SJCRH30 (cell line): ENCODE results near the gene GPRIN2. TPM values are rescaled to one million over a fixed set of nuclear protein-coding genes. Genes with fewer than 3 reads are reported as not detected.
"Not testable (repeated sequence)": the region's sequence is repeated elsewhere in the genome, so short reads cannot be mapped to it uniquely, and the experiment has no call there.

ENCODE experiments used
- DNase-seq, 2 experiments: peaks; one replicate each; pipeline ENCODE4 v3.0.0-alpha.2; 2015 to 2020
- H3K27ac ChIP-seq: fragments of 250-450 bp; sonication (Bioruptor Pico); 2 replicates; pipeline ENCODE4 v1.5.1; 2020; ENCODE audit warnings: mild to moderate bottlenecking, moderate library complexity
- H3K27me3 ChIP-seq: fragments of 250-450 bp; sonication (Bioruptor Pico); 2 replicates; pipeline ENCODE4 v1.5.1; 2020; ENCODE audit warnings: mild to moderate bottlenecking, moderate library complexity
- H3K36me3 ChIP-seq: fragments of 250-450 bp; sonication (Bioruptor Pico); 2 replicates; pipeline ENCODE4 v1.5.1; 2020; ENCODE audit warnings: mild to moderate bottlenecking, moderate library complexity
- H3K4me1 ChIP-seq: fragments of 250-450 bp; sonication (Bioruptor Pico); 2 replicates; pipeline ENCODE4 v1.5.1; 2020; ENCODE audit warnings: mild to moderate bottlenecking, moderate library complexity
- H3K4me3 ChIP-seq: fragments of 250-450 bp; sonication (Bioruptor Pico); 2 replicates; pipeline ENCODE4 v1.5.1; 2020; ENCODE audit warnings: mild to moderate bottlenecking, moderate library complexity
- H3K9me3 ChIP-seq: fragments of 250-450 bp; sonication (Bioruptor Pico); replicated peaks from 2 replicates; pipeline ENCODE4 v1.5.1; 2020; ENCODE audit warnings: mild to moderate bottlenecking, moderate library complexity
- total RNA-seq: library from RNA; depleted of rRNA; stranded (reverse); fragments of >200 nt; shearing (Covaris generic); gene quantifications from 2 replicates; pipeline ENCODE4 v1.2.3, GENCODE V29; 2014; rRNA removed

The GPRIN2 gene
- total RNA-seq, 1 experiment from 2014 or later, result not detected

DNA sequence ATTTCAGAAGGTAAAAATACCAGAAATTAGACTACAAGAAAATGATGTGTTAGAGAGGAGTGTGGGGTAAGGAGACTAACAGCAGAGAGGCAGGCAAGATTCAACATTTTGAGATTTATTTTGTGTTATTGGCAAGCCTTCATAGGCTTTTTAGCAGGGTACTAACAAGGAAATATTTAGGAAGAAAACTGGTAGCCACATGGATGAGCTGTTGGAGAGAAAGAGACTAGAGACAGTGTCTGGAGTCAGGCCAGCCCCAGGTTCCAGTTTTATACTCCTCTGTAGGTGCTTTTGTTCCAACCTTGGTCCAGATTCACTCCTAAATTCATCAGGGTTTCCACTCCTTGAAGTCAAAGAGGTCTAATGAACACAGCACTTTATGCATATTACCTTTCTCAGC is 41.1 kb downstream of the GPRIN2 start:
- peaks cover 14% of the 10 kb centered on the region; the same call in 1 of the 2 replicates for H3K4me1 ChIP-seq
- no peak overlapping the region for H3K27ac ChIP-seq
- no peaks in the 10 kb centered on the region for H3K36me3 ChIP-seq
- H3K27me3 ChIP-seq, result no peaks in the 10 kb centered on the region
- no peak for DNase-seq
- H3K4me3 ChIP-seq, result no peak overlapping the region
- H3K9me3 ChIP-seq, result no peaks in the 10 kb centered on the region

DNA sequence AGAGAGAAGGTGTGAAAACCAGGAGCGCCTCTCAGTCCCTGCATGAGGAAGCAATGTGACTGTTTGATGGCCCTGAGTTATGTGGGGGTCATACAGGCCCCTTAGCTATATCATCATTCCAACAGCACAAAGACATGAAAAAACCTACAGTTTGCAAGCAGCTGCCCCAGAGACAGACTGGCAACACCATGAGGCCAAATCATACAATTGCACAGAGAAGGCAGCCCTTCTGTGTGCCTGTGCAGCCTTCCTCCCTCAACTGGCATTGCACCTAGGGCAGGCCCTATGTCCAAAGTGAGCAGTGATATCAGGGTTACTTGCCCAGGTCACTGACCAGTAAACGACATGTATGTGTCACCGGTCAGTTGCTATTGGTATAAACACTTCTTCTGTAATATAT is 41.6 kb downstream of the GPRIN2 start:
- H3K4me3 ChIP-seq, result no peak overlapping the region

DNA sequence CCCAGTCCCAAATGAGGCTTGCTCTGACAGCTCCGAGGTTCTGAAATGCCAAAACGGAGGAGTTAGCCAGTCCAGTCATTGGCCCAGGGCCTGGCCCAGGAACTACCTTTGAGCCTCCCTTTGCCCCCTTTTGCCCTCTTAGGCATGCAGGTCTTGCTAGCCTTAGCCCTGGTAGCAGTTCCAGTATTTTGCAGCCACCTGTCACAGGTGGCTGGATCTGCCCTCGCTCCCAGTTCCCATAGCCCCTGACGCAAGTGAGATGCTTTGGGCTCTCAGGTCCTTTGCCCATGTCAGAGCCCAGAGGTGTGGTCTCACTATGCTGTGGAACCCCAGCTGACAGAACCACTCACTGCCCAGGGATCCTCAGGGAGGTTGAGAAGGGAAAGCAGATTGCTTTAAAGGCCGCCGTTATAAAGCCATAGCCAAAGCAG is 42.0 kb downstream of the GPRIN2 start:
- Histone ChIP-seq H3K4me3 (no peak overlapping the region), H3K9me3 (no peaks in the 10 kb centered on the region), H3K27me3 (no peaks in the 10 kb centered on the region), H3K36me3 (no peaks in the 10 kb centered on the region), H3K4me1 (peaks cover 9% of the 10 kb centered on the region; the same call in 1 of the 2 replicates), H3K27ac (no peak overlapping the region)
- no peak for DNase-seq

More for the DNA sequence above, 41.6 kb downstream of the GPRIN2 start:
- Histone ChIP-seq H3K27ac (no peak overlapping the region), H3K9me3 (no peaks in the 10 kb centered on the region), H3K4me1 (peaks cover 9% of the 10 kb centered on the region; the same call in 1 of the 2 replicates), H3K27me3 (no peaks in the 10 kb centered on the region), H3K36me3 (no peaks in the 10 kb centered on the region)
- DNase-seq, result no peak

DNA sequence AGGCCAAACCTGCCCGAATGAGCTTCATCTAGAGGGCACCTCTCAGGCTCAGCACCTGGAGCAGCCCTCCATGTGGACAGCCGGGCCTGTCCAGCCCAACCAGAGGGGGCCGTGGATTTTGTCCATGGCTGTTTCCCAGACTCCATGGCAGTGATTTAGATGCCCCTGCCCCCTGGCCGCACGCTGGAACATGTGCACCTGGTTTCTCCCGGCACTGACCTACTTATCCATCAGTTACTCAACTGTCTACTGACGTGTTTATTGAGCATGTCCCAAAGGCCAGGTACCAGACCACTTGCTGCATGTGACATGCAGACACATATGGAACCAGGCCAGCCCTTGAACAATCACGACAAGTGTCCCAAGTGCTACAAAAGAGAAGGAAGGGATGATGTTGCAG is 43.1 kb downstream of the GPRIN2 start:
- not testable (repeated sequence) for H3K4me3 ChIP-seq, H3K27me3 ChIP-seq, H3K36me3 ChIP-seq, H3K9me3 ChIP-seq, H3K4me1 ChIP-seq, H3K27ac ChIP-seq, DNase-seq

DNA sequence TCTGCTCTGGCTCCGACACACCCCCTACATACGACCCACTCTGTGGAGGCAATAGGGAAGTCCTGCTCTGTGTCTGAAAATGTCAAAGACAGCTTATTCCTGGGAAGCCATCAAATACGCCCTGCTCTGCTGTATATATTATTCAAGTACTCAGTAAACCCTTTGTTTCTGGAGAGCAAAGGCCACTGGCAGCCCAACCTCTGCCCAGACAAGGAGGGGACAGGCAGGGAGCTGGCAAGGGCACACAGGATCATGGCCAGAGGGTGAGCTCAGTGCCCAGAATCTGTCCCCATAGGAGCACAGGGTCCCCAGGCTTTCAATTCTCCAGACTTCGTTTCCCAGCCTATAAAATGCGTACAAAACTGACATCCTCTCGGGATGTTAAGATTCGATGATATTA is 43.7 kb downstream of the GPRIN2 start:
- H3K27me3 ChIP-seq, H3K36me3 ChIP-seq, H3K9me3 ChIP-seq, H3K4me3 ChIP-seq, H3K27ac ChIP-seq, H3K4me1 ChIP-seq, DNase-seq: not testable (repeated sequence)

DNA sequence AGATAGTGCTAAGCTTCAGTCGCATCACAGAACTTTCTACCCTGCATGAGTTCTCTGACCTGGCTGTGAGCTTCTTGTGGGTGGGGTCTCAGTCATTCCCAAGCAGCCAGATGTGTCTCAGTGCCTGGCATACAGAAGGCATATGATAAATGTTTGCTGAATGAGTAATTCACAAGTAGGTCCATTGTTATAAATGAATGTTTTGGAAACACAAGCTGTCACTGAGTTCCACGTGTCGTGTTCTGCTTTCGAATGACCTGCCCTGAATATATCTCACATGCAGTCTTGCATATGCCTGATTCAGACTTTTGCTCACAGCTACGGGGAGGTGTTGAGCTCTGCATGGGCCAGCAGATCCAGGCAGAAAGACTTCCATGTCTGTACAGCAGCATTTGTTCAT is 44.5 kb downstream of the GPRIN2 start:
- H3K27ac ChIP-seq, H3K4me3 ChIP-seq, DNase-seq, H3K36me3 ChIP-seq, H3K4me1 ChIP-seq, H3K9me3 ChIP-seq, H3K27me3 ChIP-seq: not testable (repeated sequence)

Other genes starting within 250 kb of the GPRIN2 start
- not detected in 2 replicates for gene ANXA8L1, start 180.9 kb downstream of the GPRIN2 start, total RNA-seq
- gene NPY4R, start 90.7 kb downstream of the GPRIN2 start, total RNA-seq, result not detected in 2 replicates
- 0.08 TPM in 1 of 2 replicates, not detected in the other for gene SYT15, start 22.5 kb upstream of the GPRIN2 start, total RNA-seq